Heart right ventricle (tissue), 16 donors: Measurements from ENCODE around the gene METTL24. TPM values are rescaled to one million over a fixed set of nuclear protein-coding genes. Genes with fewer than 3 reads are reported as not detected.
"Not testable (repeated sequence)": the region's sequence is repeated elsewhere in the genome, so short reads cannot be mapped to it uniquely, and the experiment has no call there.

Experiments used
- ATAC-seq, 8 donors: fragments of 200-7000 bp; cut with Tn5 transposase; one replicate each; pipeline ENCODE4 v1.9.1; 2020; ENCODE audit warnings: mild to moderate bottlenecking in 8 of 8, moderate library complexity in 8 of 8, moderate number of reproducible peaks in 1 of 8
- DNase-seq, 2 donors: peaks; one replicate each; pipeline ENCODE4 v3.0.0-alpha.2; 2020
- H3K27ac ChIP-seq, 10 donors: fragments of 200-600 bp; sonication (generic) in 2 of 10; one replicate each; pipeline versions ENCODE4 v1.5.0 to v1.8.0; 2020 to 2022; ENCODE audit warnings: mild to moderate bottlenecking in 3 of 10
- H3K27me3 ChIP-seq, 7 donors: fragments of 200-600 bp; one replicate each; pipeline ENCODE4 v1.8.0; 2021 to 2022; ENCODE audit warnings: mild to moderate bottlenecking in 2 of 7
- H3K36me3 ChIP-seq, 9 donors: fragments of 200-600 bp; sonication (generic) in 1 of 9; one replicate each; pipeline versions ENCODE4 v1.5.0 to v1.8.0; 2020 to 2022; ENCODE audit warnings: mild to moderate bottlenecking in 2 of 9
- H3K4me1 ChIP-seq, 9 donors: fragments of 200-600 bp; sonication (generic) in 1 of 9; one replicate each; pipeline versions ENCODE4 v1.5.0 to v1.8.0; 2020 to 2022; ENCODE audit warnings: mild to moderate bottlenecking in 4 of 9
- H3K4me3 ChIP-seq, 10 donors: fragments of 200-600 bp; sonication (generic) in 2 of 10; one replicate each; pipeline versions ENCODE4 v1.5.0 to v1.8.0; 2020 to 2022; ENCODE audit warnings: mild to moderate bottlenecking in 7 of 10, moderate library complexity in 2 of 10
- H3K9me3 ChIP-seq, 11 donors: fragments of 200-600 bp in 10 of 11; sonication (generic) in 2 of 11; one replicate each; pipeline versions ENCODE4 v1.5.0 to v1.8.0; 2013 to 2022; ENCODE audit warnings: mild to moderate bottlenecking in 2 of 11, control low read depth in 1 of 11, moderate library complexity in 1 of 11
- CTCF ChIP-seq, 9 donors: fragments of 200-600 bp; sonication (generic) in 2 of 9; IDR thresholded peaks; one replicate each; pipeline versions ENCODE4 v1.5.0 to v1.8.0; 2021 to 2022; ENCODE audit warnings: antibody characterized with exemption in 9 of 9, mild to moderate bottlenecking in 5 of 9, moderate library complexity in 1 of 9
- WGBS, 2 donors: extraction: QIAGEN DNeasy Blood & Tissue Kit; methylation state at CpG; one replicate each; pipeline ENCODE4 v1.1.7; 2013; ENCODE audit warnings: inconsistent platforms in 1 of 2; 5-methylcytosine and 5-hydroxymethylcytosine counted together
- intact Hi-C, 10 donors: fragments of 100-400 bp; cut with DNase I; formaldehyde crosslinking; loops; one replicate each; pipeline versions ENCODE4 v1.11.1 to v1.14.2; 2022
- polyA plus RNA-seq, 2 donors: library from polyadenylated mRNA; stranded (reverse); fragments of 200-250 nt; gene quantifications; one replicate each; pipeline ENCODE4 v1.2.3, GENCODE V29; 2013
- total RNA-seq, 10 donors: library from RNA; stranded (reverse); fragmentation: NEBNext Ultra II Directional in 3 of 10; extraction: Animal tissue kit (Norgen Biotek cat#: 25700) in 3 of 10; gene quantifications; one replicate each; pipeline versions ENCODE4 v1.2.1 to v1.2.4, GENCODE V29; 2021 to 2023
- donor health status: Arrhythmogenic right ventricular cardiomyopathy.
- donor health status: ischemic (EF 13 %, LVEDD 7.1; RV severe dilation, severe dysfunction).
- donor health status: healthy with polysubstance abuse.
- donor health status: DM: no; HTN: yes; CAD: no.
- donor health status: DM: no; HTN: no; CAD: no.
- donor health status: ischemic (EF 25% LVEDD 6.9; RV normal size, moderate dysfunction).
- donor health status: ischemic (EF 25% LVEDD 5.7; RV mildly dilated, moderate dysfunction).
- donor health status: healthy.
- donor health status: DM: yes; HTN: yes; CAD: no.
- donor health status: Ischemic cardiomyopathy.
- donor health status: ischemic (EF 35%, LVEDD 5.7; RV mildly dilated, moderate dysfunction).
- donor health status: nonischemic (EF 11% LVEDD 7.7; RV severe dilation, severe dysfunction).
- donor health status: DM: yes; HTN: yes; CAD: no.
- donor health status: PGD.
- donor health status: ischemic (EF 29% LVEDD 5.4; RV normal size, mild dysfunction).
- donor health status: nonischemic (EF 23%, LVEDD 6.1; RV moderate dilation, normal function).

The METTL24 gene
- total and polyA plus RNA-seq, 12 donors: 0.07 to 2.4 (median 1.3) TPM; not detected in 1

GRCh38 chr6:110246378-110246777 is 111.8 kb downstream of the METTL24 start:
- DNase-seq: no peak
- ATAC-seq: no peak
- H3K36me3 ChIP-seq: peaks cover 0 to 8% (median 0%) of the 10 kb centered on the region in 9 donors
- no peak overlapping the region for H3K27ac ChIP-seq
- H3K4me3 ChIP-seq: no peak overlapping the region
- no peaks in the 10 kb centered on the region for H3K9me3 ChIP-seq
- H3K27me3 ChIP-seq: no peaks in the 10 kb centered on the region
- H3K4me1 ChIP-seq: no peaks in the 10 kb centered on the region
- TF ChIP-seq CTCF (IDR thresholded peaks at IDR 0.05): no peak
- intact Hi-C loops: no loop called here
- WGBS, 2 donors: 86 to 96% methylated on average over 3 of the region's 3 CpGs

- intact Hi-C loops, H3K36me3 ChIP-seq, DNase-seq, H3K4me3 ChIP-seq, H3K27ac ChIP-seq, H3K4me1 ChIP-seq, H3K9me3 ChIP-seq, ATAC-seq, H3K27me3 ChIP-seq: not testable (repeated sequence)
- WGBS, 2 donors: 86 to 90% methylated on average over 3 of the region's 3 CpGs
These were observed 113.5 kb downstream of the METTL24 start for GRCh38 chr6:110244621-110245020.

GRCh38 chr6:110239526-110240274 is 118.4 kb downstream of the METTL24 start:
- Histone ChIP-seq H3K27me3 (no peaks in the 10 kb centered on the region), H3K4me1 (peaks cover 0 to under 1% (median 0%) of the 10 kb centered on the region in 9 donors), H3K27ac (no peak overlapping the region), H3K4me3 (no peak overlapping the region), H3K36me3 (peaks cover 0 to 15% (median 0%) of the 10 kb centered on the region in 9 donors), H3K9me3 (no peaks in the 10 kb centered on the region)
- no peak for TF ChIP-seq CTCF (IDR thresholded peaks at IDR 0.05)
- DNase-seq (no peak), ATAC-seq (no peak)
- 96 to 98% methylated on average over 1 of the region's 1 CpG for WGBS, 2 donors
- intact Hi-C loops: no loop called here

GRCh38 chr6:110236007-110236406 is 122.1 kb downstream of the METTL24 start:
- 100% methylated on average over 1 of the region's 1 CpG for WGBS, 2 donors
- intact Hi-C loops, H3K9me3 ChIP-seq, H3K27me3 ChIP-seq, ATAC-seq, H3K27ac ChIP-seq, H3K4me3 ChIP-seq, DNase-seq: not testable (repeated sequence)
- Histone ChIP-seq H3K36me3 (peaks cover 0 to 17% (median 0%) of the 10 kb centered on the region in 9 donors), H3K4me1 (peaks cover 0 to 16% (median 11%) of the 10 kb centered on the region in 9 donors)

GRCh38 chr6:110233770-110234374 is 124.3 kb downstream of the METTL24 start:
- peak overlapping the region in 5 of 10 donors; percentile 20 to 47 (median 32) for H3K27ac ChIP-seq
- 92 to 96% methylated on average over 2 of the region's 2 CpGs for WGBS, 2 donors

More at GRCh38 chr6:110233770-110234374, 124.3 kb downstream of the METTL24 start:
- no peak overlapping the region for H3K4me3 ChIP-seq
- no peaks in the 10 kb centered on the region for H3K9me3 ChIP-seq
- peaks cover 0 to 16% (median 11%) of the 10 kb centered on the region in 9 donors for H3K4me1 ChIP-seq
- H3K27me3 ChIP-seq: no peaks in the 10 kb centered on the region
- intact Hi-C loops: no loop called here
- TF ChIP-seq CTCF (IDR thresholded peaks at IDR 0.05): no peak
- peaks cover 0 to 37% (median 3%) of the 10 kb centered on the region in 9 donors for H3K36me3 ChIP-seq
- peak in 7 of 8 donors; percentile 38 to 73 (median 55) for ATAC-seq
- no peak for DNase-seq
